Stimulated activated CD8-positive, alpha-beta memory T cell treated with anti-CD3 and anti-CD28 coated beads, Interleukin-12 subunit alpha, Interleukin-12 subunit beta, amount 100 ng/mL, for 1 hour (primary cell): ENCODE data around the gene THPO.

ENCODE experiments used
- DNase-seq: peaks from one replicate; pipeline ENCODE4 v3.0.0-alpha.2; 2020; ENCODE audit warnings: low read depth

Gene THPO

GRCh38 chr3:184333700-184334099 is 44.3 kb downstream of the THPO start:
- no peak for DNase-seq

GRCh38 chr3:184333190-184333589 is 44.8 kb downstream of the THPO start:
- DNase-seq = no peak

- no peak for DNase-seq
Measured at GRCh38 chr3:184332370-184333090, 45.5 kb downstream of the THPO start.

GRCh38 chr3:184328516-184328915 is 49.5 kb downstream of the THPO start:
- DNase-seq = no peak

GRCh38 chr3:184327171-184327570 is 50.8 kb downstream of the THPO start:
- no peak for DNase-seq

GRCh38 chr3:184325715-184326369 is 52.2 kb downstream of the THPO start:
- no peak for DNase-seq

- no peak for DNase-seq
Measured at GRCh38 chr3:184325269-184325668, 52.7 kb downstream of the THPO start.

- no peak for DNase-seq
Measured at GRCh38 chr3:184323696-184324095, 54.3 kb downstream of the THPO start.

GRCh38 chr3:184322731-184323487 is 55.1 kb downstream of the THPO start:
- no peak for DNase-seq
